Thyroid gland (tissue), 4 donors: Measurements from ENCODE around the gene LRPPRC. TPM values are rescaled to one million over a fixed set of nuclear protein-coding genes. Genes with fewer than 3 reads are reported as not detected.

Experiments
- DNase-seq, 2 donors: peaks; one replicate each; pipeline ENCODE4 v3.0.0-alpha.2; 2019
- H3K27ac ChIP-seq, 3 donors: fragments of 200-600 bp; sonication (generic); 1 replicate in 2 of 3; 2 replicates in 1 of 3; pipeline ENCODE4 v1.5.1; 2016 to 2019; ENCODE audit warnings: mild to moderate bottlenecking in 1 of 3, moderate library complexity in 1 of 3
- H3K27me3 ChIP-seq: fragments of 200-600 bp; sonication (generic); one replicate; pipeline ENCODE4 v1.5.1; 2019
- H3K36me3 ChIP-seq, 2 donors: fragments of 200-600 bp; sonication (generic); one replicate each; pipeline ENCODE4 v1.5.1; 2016 to 2019
- H3K4me1 ChIP-seq, 2 donors: fragments of 200-600 bp; sonication (generic); one replicate each; pipeline ENCODE4 v1.5.1; 2017 to 2019
- H3K4me3 ChIP-seq, 3 donors: fragments of 200-600 bp; sonication (generic); replicated peaks in 1 of 3; 1 replicate in 2 of 3; 2 replicates in 1 of 3; pipeline ENCODE4 v1.5.1; 2016; ENCODE audit warnings: mild to moderate bottlenecking in 1 of 3
- H3K9me3 ChIP-seq: fragments of 200-600 bp; sonication (generic); one replicate; pipeline ENCODE4 v1.5.1; 2017
- POLR2A ChIP-seq, 2 donors: fragments of 450-650 bp; IDR thresholded peaks; one replicate each; pipeline ENCODE4 v1.6.1; 2017; ENCODE audit warnings: antibody characterized with exemption in 2 of 2, mild to moderate bottlenecking in 2 of 2, moderate library complexity in 1 of 2
- WGBS, 2 donors: methylation state at CpG; one replicate each; pipeline ENCODE4 v1.1.5; 2017; 5-methylcytosine and 5-hydroxymethylcytosine counted together
- intact Hi-C: fragments of 100-400 bp; cut with DNase I; formaldehyde crosslinking; loops from one replicate; pipeline ENCODE4 v1.15.1; 2023
- total RNA-seq, 4 donors: library from RNA; depleted of rRNA; stranded (reverse); fragments of >200 nt; gene quantifications; one replicate each; pipeline ENCODE4 v1.2.3, GENCODE V29; 2016
- TF ChIP-seq, protein P1 (sequence below), 6 experiments: fragments of 200-600 bp in 3 of 6; fragments of 450-650 bp in 3 of 6; sonication (generic) in 3 of 6; IDR thresholded peaks; one replicate each; pipeline ENCODE4 v1.5.1; 2016 to 2019; ENCODE audit warnings: antibody characterized with exemption in 6 of 6, mild to moderate bottlenecking in 2 of 6, inconsistent platforms in 1 of 6, moderate library complexity in 1 of 6

Gene LRPPRC
- total RNA-seq, 4 donors from 2014 or later: 47.5 to 79.3 (median 54.9) TPM

DNA sequence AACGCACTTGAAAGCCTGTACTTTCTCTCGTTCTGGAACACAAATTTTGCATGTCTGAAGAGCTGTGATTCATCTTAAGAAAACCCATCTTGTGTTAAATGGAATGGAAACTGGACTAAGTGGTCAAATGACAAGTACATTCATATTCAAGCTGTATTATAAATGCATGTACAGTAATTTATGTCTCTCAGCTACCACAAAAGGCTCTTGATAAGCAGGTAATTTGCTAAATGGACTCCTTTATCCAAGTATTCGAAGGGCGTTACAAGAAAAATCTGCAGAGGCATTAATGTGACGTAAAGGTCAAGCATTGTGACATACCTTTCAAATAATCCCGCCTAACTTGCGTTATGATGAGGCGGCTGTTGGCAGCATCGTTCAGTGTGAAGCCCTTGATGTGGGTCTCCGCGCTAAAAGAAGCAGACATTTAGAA lies 90.4 kb downstream of the LRPPRC start:
- DNase-seq: no peak
- no peaks in the 10 kb centered on the region for H3K36me3 ChIP-seq
- 88 to 90% methylated on average over 11 of the region's 11 CpGs for WGBS, 2 donors
- no peaks in the 10 kb centered on the region for H3K9me3 ChIP-seq
- no peak overlapping the region for H3K4me3 ChIP-seq
- intact Hi-C loops: no loop called here
- no peak overlapping the region for H3K27ac ChIP-seq
- peaks cover 0 to 3% of the 10 kb centered on the region in 2 donors for H3K4me1 ChIP-seq
- no peak for TF ChIP-seq POLR2A (IDR thresholded peaks at IDR 0.05)
- TF ChIP-seq, protein P1, sequence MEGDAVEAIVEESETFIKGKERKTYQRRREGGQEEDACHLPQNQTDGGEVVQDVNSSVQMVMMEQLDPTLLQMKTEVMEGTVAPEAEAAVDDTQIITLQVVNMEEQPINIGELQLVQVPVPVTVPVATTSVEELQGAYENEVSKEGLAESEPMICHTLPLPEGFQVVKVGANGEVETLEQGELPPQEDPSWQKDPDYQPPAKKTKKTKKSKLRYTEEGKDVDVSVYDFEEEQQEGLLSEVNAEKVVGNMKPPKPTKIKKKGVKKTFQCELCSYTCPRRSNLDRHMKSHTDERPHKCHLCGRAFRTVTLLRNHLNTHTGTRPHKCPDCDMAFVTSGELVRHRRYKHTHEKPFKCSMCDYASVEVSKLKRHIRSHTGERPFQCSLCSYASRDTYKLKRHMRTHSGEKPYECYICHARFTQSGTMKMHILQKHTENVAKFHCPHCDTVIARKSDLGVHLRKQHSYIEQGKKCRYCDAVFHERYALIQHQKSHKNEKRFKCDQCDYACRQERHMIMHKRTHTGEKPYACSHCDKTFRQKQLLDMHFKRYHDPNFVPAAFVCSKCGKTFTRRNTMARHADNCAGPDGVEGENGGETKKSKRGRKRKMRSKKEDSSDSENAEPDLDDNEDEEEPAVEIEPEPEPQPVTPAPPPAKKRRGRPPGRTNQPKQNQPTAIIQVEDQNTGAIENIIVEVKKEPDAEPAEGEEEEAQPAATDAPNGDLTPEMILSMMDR (IDR thresholded peaks at IDR 0.05): no peak
- H3K27me3 ChIP-seq: no peaks in the 10 kb centered on the region

DNA sequence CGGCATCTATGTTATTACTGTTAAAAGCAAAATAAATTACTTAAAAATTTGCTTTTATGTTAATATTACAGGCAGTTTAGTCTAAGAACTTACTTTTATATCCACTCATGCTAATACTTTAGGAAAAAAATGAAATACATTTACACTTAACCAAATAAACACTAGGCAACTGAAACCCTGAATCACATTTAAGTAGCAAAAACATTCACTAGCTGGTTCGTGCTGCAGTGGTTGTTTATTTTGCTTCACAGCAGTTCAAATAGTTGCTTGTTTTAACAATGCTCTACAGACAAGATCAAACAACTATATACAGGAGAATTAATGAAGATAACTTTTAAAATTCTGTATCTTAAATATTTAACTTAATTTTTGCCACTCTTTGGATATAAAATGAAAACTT lies 96.2 kb downstream of the LRPPRC start:
- intact Hi-C loops: no loop called here
- H3K9me3 ChIP-seq: no peaks in the 10 kb centered on the region
- H3K4me1 ChIP-seq: peaks cover 0 to 3% of the 10 kb centered on the region in 2 donors
- H3K36me3 ChIP-seq: peaks cover 6 to 11% of the 10 kb centered on the region in 2 donors
- no peak for DNase-seq
- H3K27me3 ChIP-seq: no peaks in the 10 kb centered on the region
- WGBS, 2 donors: 63 to 67% methylated on average over 2 of the region's 2 CpGs
- H3K27ac ChIP-seq: no peak overlapping the region
- TF ChIP-seq, protein P1 (IDR thresholded peaks at IDR 0.05): no peak
- TF ChIP-seq POLR2A (IDR thresholded peaks at IDR 0.05): no peak
- no peak overlapping the region for H3K4me3 ChIP-seq

DNA sequence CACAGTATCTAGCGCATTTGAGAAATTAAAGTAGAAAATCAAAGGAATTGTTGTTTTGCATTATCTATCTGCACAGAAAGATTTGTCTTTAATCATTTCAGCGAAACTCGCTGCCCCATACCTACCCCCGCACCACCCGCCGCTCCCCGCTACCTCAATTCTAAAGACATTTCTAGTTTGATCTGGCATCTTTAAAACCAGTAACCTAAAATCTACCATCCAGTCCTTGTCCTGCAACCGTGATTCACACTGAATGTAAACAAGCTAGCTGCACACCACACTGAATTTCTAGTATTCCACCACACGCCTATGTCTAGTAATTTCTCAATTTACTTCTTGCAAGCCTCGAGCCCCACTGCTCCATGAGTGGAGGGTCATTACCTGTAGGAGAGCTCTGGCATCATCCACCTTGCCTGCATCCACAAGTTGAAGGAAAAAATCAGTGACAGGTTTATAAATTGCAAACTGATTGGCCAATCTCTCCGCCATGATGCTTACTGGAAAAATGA lies 96.9 kb downstream of the LRPPRC start:
- no peak for TF ChIP-seq POLR2A (IDR thresholded peaks at IDR 0.05)
- Histone ChIP-seq H3K27me3 (no peaks in the 10 kb centered on the region), H3K9me3 (no peaks in the 10 kb centered on the region), H3K4me1 (peaks cover 0 to 3% of the 10 kb centered on the region in 2 donors), H3K36me3 (peaks cover 7 to 11% of the 10 kb centered on the region in 2 donors), H3K27ac (no peak overlapping the region), H3K4me3 (no peak overlapping the region)
- DNase-seq: no peak
- intact Hi-C loops: no loop called here
- WGBS, 2 donors: 93 to 95% methylated on average over 11 of the region's 11 CpGs

DNA sequence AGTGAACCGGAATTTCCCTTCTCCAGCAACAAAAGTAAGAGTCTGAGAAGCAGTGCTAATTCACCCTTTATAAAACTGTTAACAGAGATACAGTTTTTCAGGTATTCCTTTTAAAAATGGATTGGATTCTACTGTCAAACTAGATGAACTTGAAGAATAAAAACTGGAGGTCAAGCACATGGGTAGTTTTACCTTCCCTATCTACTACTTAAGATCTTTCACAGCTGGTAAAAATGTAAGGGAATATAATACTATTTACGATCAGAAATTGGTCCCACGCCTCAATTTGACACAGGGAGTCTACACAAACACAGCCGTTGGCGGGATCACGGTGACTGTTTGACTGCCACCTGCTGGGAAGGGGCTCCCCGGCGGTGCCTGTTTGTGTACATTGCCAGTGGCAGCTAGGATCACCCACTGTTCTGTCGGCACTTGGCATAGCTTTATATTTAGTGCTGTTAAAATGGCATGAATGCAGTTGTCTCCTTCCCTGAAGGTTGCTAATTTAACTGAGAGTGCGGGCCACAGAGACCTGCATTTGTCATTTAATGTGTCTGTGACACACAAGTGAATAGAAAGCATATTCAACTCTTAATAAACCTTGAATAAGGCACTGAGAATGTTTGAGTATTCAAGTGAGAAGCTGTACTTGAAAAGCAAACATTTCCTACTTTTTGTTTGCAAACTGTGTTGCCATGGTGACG lies 97.5 kb downstream of the LRPPRC start:
- Histone ChIP-seq H3K9me3 (no peaks in the 10 kb centered on the region), H3K4me3 (no peak overlapping the region), H3K36me3 (peaks cover 9 to 11% of the 10 kb centered on the region in 2 donors), H3K27me3 (no peaks in the 10 kb centered on the region), H3K4me1 (peaks cover 0 to 3% of the 10 kb centered on the region in 2 donors), H3K27ac (no peak overlapping the region)
- 65 to 67% methylated on average over 11 of the region's 11 CpGs for WGBS, 2 donors
- intact Hi-C loops: no loop called here
- peak; percentile 26 for DNase-seq
- TF ChIP-seq POLR2A (IDR thresholded peaks at IDR 0.05): no peak
- TF ChIP-seq, protein P1 (IDR thresholded peaks at IDR 0.05): peak in 1 of 6 experiments; percentile 29

DNA sequence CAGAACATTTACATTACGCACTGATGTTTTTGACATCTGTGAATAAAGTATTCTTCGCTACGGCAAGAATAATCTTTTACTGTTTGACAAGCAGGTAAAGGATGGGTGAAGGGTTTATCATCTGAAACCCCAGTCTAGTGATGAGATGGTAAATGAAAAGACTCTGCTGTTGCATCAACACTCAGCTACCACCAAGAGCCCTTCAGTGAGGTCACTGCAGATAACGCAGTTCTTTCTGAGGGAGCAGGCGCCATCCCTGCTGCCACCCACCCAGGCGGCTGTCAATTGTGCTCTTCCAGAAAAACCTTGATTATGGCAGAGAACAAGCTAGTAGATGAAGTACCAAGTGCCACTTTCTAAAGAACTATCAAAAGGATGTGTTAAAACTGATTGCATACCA lies 98.3 kb downstream of the LRPPRC start:
- H3K4me1 ChIP-seq: peaks cover 0 to 3% of the 10 kb centered on the region in 2 donors
- DNase-seq: no peak
- peaks cover 9 to 11% of the 10 kb centered on the region in 2 donors for H3K36me3 ChIP-seq

More for the DNA sequence above, 98.3 kb downstream of the LRPPRC start:
- TF ChIP-seq, protein P1 (IDR thresholded peaks at IDR 0.05): no peak
- TF ChIP-seq POLR2A (IDR thresholded peaks at IDR 0.05): no peak
- Histone ChIP-seq H3K27ac (no peak overlapping the region), H3K4me3 (no peak overlapping the region), H3K27me3 (no peaks in the 10 kb centered on the region), H3K9me3 (no peaks in the 10 kb centered on the region)
- intact Hi-C loops: no loop called here
- 87 to 98% methylated on average over 6 of the region's 6 CpGs for whole genome bisulfite sequencing, 2 donors
